H9 (cell line): Measurements from ENCODE around the gene MKI67. TPM values are rescaled to one million over a fixed set of nuclear protein-coding genes. Genes with fewer than 3 reads are reported as not detected.

ENCODE experiments used
- DNase-seq: peaks from one replicate; pipeline ENCODE4 v3.0.0-alpha.2; 2017
- H2AFZ ChIP-seq: one replicate; pipeline ENCODE4 v1.6.1; 2013; ENCODE audit warnings: mild to moderate bottlenecking, low read length, control low read depth, moderate library complexity
- H2AK5ac ChIP-seq: 2 replicates; pipeline ENCODE4 v1.6.1; 2013; ENCODE audit warnings: low read length, control low read depth, mixed read lengths; ENCODE audit not compliant: insufficient read length
- H2BK120ac ChIP-seq: one replicate; pipeline ENCODE4 v1.6.1; 2013; ENCODE audit warnings: low read depth, mild to moderate bottlenecking, low read length, control low read depth, inconsistent platforms; ENCODE audit not compliant: poor library complexity, severe bottlenecking
- H2BK12ac ChIP-seq: 2 replicates; pipeline ENCODE4 v1.6.1; 2013; ENCODE audit warnings: low read length, control low read depth, mixed read lengths, low read depth; ENCODE audit not compliant: insufficient read length
- H2BK15ac ChIP-seq: 2 replicates; pipeline ENCODE4 v1.6.1; 2013; ENCODE audit warnings: low read depth, low read length, control low read depth
- H2BK20ac ChIP-seq: one replicate; pipeline ENCODE4 v1.6.1; 2013; ENCODE audit warnings: low read depth, mild to moderate bottlenecking, low read length, control low read depth, inconsistent platforms; ENCODE audit not compliant: poor library complexity, severe bottlenecking
- H2BK5ac ChIP-seq: 2 replicates; pipeline ENCODE4 v1.6.1; 2013; ENCODE audit warnings: low read length, control low read depth, mixed read lengths; ENCODE audit not compliant: insufficient read length
- H3K14ac ChIP-seq: 2 replicates; pipeline ENCODE4 v1.6.1; 2013; ENCODE audit warnings: low read length, control low read depth; ENCODE audit not compliant: insufficient read depth
- H3K18ac ChIP-seq: 2 replicates; pipeline ENCODE4 v1.6.1; 2013; ENCODE audit warnings: low read depth, mild to moderate bottlenecking, mixed read lengths, low read length, control low read depth; ENCODE audit not compliant: insufficient read length
- H3K23ac ChIP-seq: 2 replicates; pipeline ENCODE4 v1.6.1; 2013; ENCODE audit warnings: low read length, control low read depth, mixed read lengths, low read depth; ENCODE audit not compliant: insufficient read length
- H3K23me2 ChIP-seq: 2 replicates; pipeline ENCODE4 v1.6.1; 2013; ENCODE audit warnings: low read depth, mild to moderate bottlenecking, mixed read lengths, low read length, control low read depth; ENCODE audit not compliant: insufficient read length, poor library complexity, severe bottlenecking
- H3K27ac ChIP-seq: 2 replicates; pipeline ENCODE4 v1.5.1; 2013; ENCODE audit warnings: low read length, control low read depth, mixed read lengths, low read depth; ENCODE audit not compliant: insufficient read length
- H3K27me3 ChIP-seq: 2 replicates; pipeline ENCODE4 v1.6.1; 2013; ENCODE audit warnings: low read length, control low read depth, inconsistent platforms; ENCODE audit not compliant: insufficient read depth
- H3K4ac ChIP-seq: 2 replicates; pipeline ENCODE4 v1.6.1; 2013; ENCODE audit warnings: low read depth, mild to moderate bottlenecking, control low read depth, inconsistent platforms, low read length, moderate library complexity
- H3K4me1 ChIP-seq: 2 replicates; pipeline ENCODE4 v1.6.1; 2013; ENCODE audit warnings: low read length, control low read depth, inconsistent platforms; ENCODE audit not compliant: insufficient read depth
- H3K4me2 ChIP-seq: 2 replicates; pipeline ENCODE4 v1.6.1; 2013; ENCODE audit warnings: low read length, control low read depth, mixed read lengths; ENCODE audit not compliant: insufficient read length, insufficient read depth
- H3K56ac ChIP-seq: 2 replicates; pipeline ENCODE4 v1.6.1; 2013; ENCODE audit warnings: low read depth, mild to moderate bottlenecking, mixed read lengths, low read length, control low read depth; ENCODE audit not compliant: insufficient read length
- H3K79me1 ChIP-seq: 2 replicates; pipeline ENCODE4 v1.6.1; 2013; ENCODE audit warnings: low read depth, mild to moderate bottlenecking, moderate library complexity, low read length, control low read depth, inconsistent platforms; ENCODE audit not compliant: insufficient read depth, poor library complexity, severe bottlenecking
- H3K79me2 ChIP-seq: 2 replicates; pipeline ENCODE4 v1.6.1; 2013; ENCODE audit warnings: low read length, control low read depth, inconsistent platforms; ENCODE audit not compliant: insufficient read depth
- H3K9ac ChIP-seq: 2 replicates; pipeline ENCODE4 v1.6.1; 2013; ENCODE audit warnings: low read length, control low read depth, mixed read lengths; ENCODE audit not compliant: insufficient read length; ENCODE audit errors: extremely low read depth
- H3K9me3 ChIP-seq: one replicate; pipeline ENCODE4 v1.6.1; 2013; ENCODE audit warnings: low read depth, low read length, inconsistent platforms; ENCODE audit not compliant: control insufficient read depth
- H3T11ph ChIP-seq: one replicate; pipeline ENCODE4 v1.6.1; 2013; ENCODE audit warnings: mild to moderate bottlenecking, low read length, control low read depth, inconsistent platforms
- H4K20me1 ChIP-seq: one replicate; pipeline ENCODE4 v1.6.1; 2013; ENCODE audit not compliant: control insufficient read depth, insufficient read length, insufficient read depth
- H4K5ac ChIP-seq: 2 replicates; pipeline ENCODE4 v1.6.1; 2013; ENCODE audit warnings: low read depth, mild to moderate bottlenecking, mixed read lengths, low read length, control low read depth; ENCODE audit not compliant: insufficient read length
- H4K8ac ChIP-seq: replicated peaks from 2 replicates; pipeline ENCODE4 v1.6.1; 2013; ENCODE audit warnings: low read length, control low read depth, mixed read lengths, low read depth; ENCODE audit not compliant: insufficient read length
- H4K91ac ChIP-seq: 2 replicates; pipeline ENCODE4 v1.6.1; 2013; ENCODE audit warnings: low read depth, mild to moderate bottlenecking, moderate library complexity, mixed read lengths, low read length, control low read depth; ENCODE audit not compliant: insufficient read length
- H3K27ac Mint-ChIP-seq, 3 experiments: 2 replicates in 2 of 3; 3 replicates in 1 of 3; pipeline ENCODE4 v1.8.0; 2020 to 2021; ENCODE audit warnings: mixed read lengths in 3 of 3, mild to moderate bottlenecking in 1 of 3, moderate library complexity in 1 of 3
- H3K27me3 Mint-ChIP-seq: 2 replicates; pipeline ENCODE4 v1.8.0; 2021; ENCODE audit warnings: low read depth, mild to moderate bottlenecking, moderate library complexity, mixed read lengths
- H3K36me3 Mint-ChIP-seq, 3 experiments: 2 replicates in 2 of 3; 3 replicates in 1 of 3; pipeline ENCODE4 v1.8.0; 2020 to 2021; ENCODE audit warnings: low read depth in 3 of 3, mixed read lengths in 3 of 3; ENCODE audit not compliant: insufficient read depth in 1 of 3
- H3K4me1 Mint-ChIP-seq, 2 experiments: 2 replicates each; pipeline ENCODE4 v1.8.0; 2020; ENCODE audit warnings: mixed read lengths in 2 of 2
- H3K4me3 Mint-ChIP-seq, 2 experiments: 2 replicates in 1 of 2; 3 replicates in 1 of 2; pipeline ENCODE4 v1.8.0; 2020 to 2021; ENCODE audit warnings: mild to moderate bottlenecking in 2 of 2, mixed read lengths in 2 of 2, moderate library complexity in 1 of 2
- H3K9me3 Mint-ChIP-seq, 2 experiments: 2 replicates in 1 of 2; 3 replicates in 1 of 2; pipeline ENCODE4 v1.8.0; 2020; ENCODE audit warnings: mild to moderate bottlenecking in 2 of 2, mixed read lengths in 2 of 2, moderate library complexity in 1 of 2
- CTCF ChIP-seq: fragments of 200-600 bp; sonication (generic); conservative IDR thresholded peaks from 3 replicates; pipeline ENCODE4 v1.8.0; 2021; ENCODE audit warnings: antibody characterized with exemption, mild to moderate bottlenecking
- WGBS: extraction: QIAGEN DNeasy Blood & Tissue Kit; methylation state at CpG from one replicate; pipeline ENCODE4 v1.1.7; 2013; ENCODE audit warnings: missing lambda C conversion rate, low lambda C conversion rate, mixed read lengths; ENCODE audit not compliant: insufficient read length; ENCODE audit errors: extremely low coverage; 5-methylcytosine and 5-hydroxymethylcytosine counted together
- total RNA-seq: library from RNA; stranded (reverse); gene quantifications from 2 replicates; pipeline ENCODE4 v1.2.1, GENCODE V29; 2021

Gene MKI67
- total RNA-seq, 1 experiment from 2014 or later = 108 TPM

- Mint-ChIP-seq H3K36me3 (no peaks in the 10 kb centered on the region), H3K4me1 (peaks cover 41 to 42% of the 10 kb centered on the region in 2 experiments), H3K27ac (no peak overlapping the region; a peak in 1 of 7 replicates), H3K4me3 (peak overlapping the region in 1 of 2 experiments; percentile 56; a peak in 2 of 5 replicates), H3K27me3 (no peaks in the 10 kb centered on the region; the same call in 1 of the 2 replicates), H3K9me3 (no peaks in the 10 kb centered on the region)
- Histone ChIP-seq H3K4ac (no peak overlapping the region), H2BK15ac (no peak overlapping the region), H3K4me1 (peaks cover 15% of the 10 kb centered on the region), H2BK5ac (no peak overlapping the region), H3K79me2 (no peaks in the 10 kb centered on the region), H4K8ac (no peak overlapping the region), H3K14ac (no peak overlapping the region), H2AK5ac (no peak overlapping the region), H3K23ac (no peak overlapping the region), H4K91ac (no peak overlapping the region), H3K9ac (no peak overlapping the region), H3T11ph (no peak overlapping the region), H3K56ac (no peak overlapping the region), H2BK20ac (no peak overlapping the region), H3K4me2 (no peak overlapping the region), H3K23me2 (no peaks in the 10 kb centered on the region), H3K27ac (no peak overlapping the region), H4K20me1 (no peaks in the 10 kb centered on the region), H2BK120ac (no peak overlapping the region), H3K79me1 (no peaks in the 10 kb centered on the region), H2BK12ac (no peak overlapping the region), H4K5ac (no peak overlapping the region), H3K9me3 (no peaks in the 10 kb centered on the region), H2AFZ (no peak overlapping the region), H3K27me3 (no peaks in the 10 kb centered on the region), H3K18ac (no peak overlapping the region)
- no peak for TF ChIP-seq CTCF
- WGBS = no CpG with 5 or more reads among the region's 10 CpGs
- peak; percentile 27 for DNase-seq
These were observed 40.0 kb downstream of the MKI67 start for GRCh38 chr10:128086003-128086863.
